Endothelial cell (in vitro differentiated cells): Measurements from ENCODE around the gene RIOK2. TPM values are rescaled to one million over a fixed set of nuclear protein-coding genes. Genes with fewer than 3 reads are reported as not detected.
"Not testable (repeated sequence)": the region's sequence is repeated elsewhere in the genome, so short reads cannot be mapped to it uniquely, and the experiment has no call there.

Experiments used
- DNase-seq: peaks from one replicate; pipeline ENCODE4 v3.0.0; 2021; ENCODE audit warnings: low spot score
- H3K27ac Mint-ChIP-seq: one replicate; pipeline ENCODE4 v1.8.0; 2021; ENCODE audit warnings: mixed read lengths, inconsistent platforms; ENCODE audit not compliant: unreplicated experiment
- H3K27me3 Mint-ChIP-seq: one replicate; pipeline ENCODE4 v1.8.0; 2021; ENCODE audit warnings: mild to moderate bottlenecking, moderate library complexity, mixed read lengths, inconsistent platforms; ENCODE audit not compliant: unreplicated experiment
- H3K36me3 Mint-ChIP-seq: one replicate; pipeline ENCODE4 v1.8.0; 2021; ENCODE audit warnings: mild to moderate bottlenecking, low read depth, mixed read lengths, inconsistent platforms; ENCODE audit not compliant: unreplicated experiment
- H3K4me1 Mint-ChIP-seq: one replicate; pipeline ENCODE4 v1.8.0; 2021; ENCODE audit warnings: mild to moderate bottlenecking, mixed read lengths, inconsistent platforms; ENCODE audit not compliant: unreplicated experiment
- H3K4me3 Mint-ChIP-seq: one replicate; pipeline ENCODE4 v1.8.0; 2021; ENCODE audit warnings: mild to moderate bottlenecking, mixed read lengths, inconsistent platforms; ENCODE audit not compliant: unreplicated experiment
- H3K9me3 Mint-ChIP-seq: one replicate; pipeline ENCODE4 v1.8.0; 2021; ENCODE audit warnings: mixed read lengths, inconsistent platforms; ENCODE audit not compliant: unreplicated experiment
- CTCF ChIP-seq: fragments of 200-600 bp; sonication (generic); IDR thresholded peaks from one replicate; pipeline ENCODE4 v1.5.0; 2021; ENCODE audit warnings: antibody characterized with exemption; ENCODE audit not compliant: unreplicated experiment
- total RNA-seq: library from RNA; stranded (reverse); fragmentation: NEBNext Ultra II Directional; extraction: Animal tissue kit (Norgen Biotek cat#: 25700); gene quantifications from one replicate; pipeline ENCODE4 v1.2.1, GENCODE V29; 2021; ENCODE audit not compliant: unreplicated experiment

RIOK2 gene
- total RNA-seq, 1 donor from 2014 or later, result 30.7 TPM

GRCh38 chr5:97183930-97184213, 825 bp upstream of the RIOK2 start:
- Mint-ChIP-seq H3K9me3 (no peaks in the 10 kb centered on the region), H3K27ac (peak overlapping the region; percentile 97), H3K36me3 (peaks cover 4% of the 10 kb centered on the region), H3K27me3 (peaks cover 6% of the 10 kb centered on the region), H3K4me1 (peaks cover 24% of the 10 kb centered on the region), H3K4me3 (peak overlapping the region; percentile 93)
- TF ChIP-seq CTCF, result no peak
- no peak for DNase-seq

GRCh38 chr5:97182571-97183099, 412 bp downstream of the RIOK2 start:
- no peak for TF ChIP-seq CTCF
- peak overlapping the region; percentile 93 for H3K4me3 Mint-ChIP-seq
- DNase-seq, result no peak
- peak overlapping the region; percentile 97 for H3K27ac Mint-ChIP-seq
- peaks cover 11% of the 10 kb centered on the region for H3K36me3 Mint-ChIP-seq
- peaks cover 24% of the 10 kb centered on the region for H3K4me1 Mint-ChIP-seq
- H3K9me3 Mint-ChIP-seq, result no peaks in the 10 kb centered on the region
- peaks cover 4% of the 10 kb centered on the region for H3K27me3 Mint-ChIP-seq

GRCh38 chr5:97181856-97182545, 1.0 kb downstream of the RIOK2 start:
- DNase-seq, result no peak
- Mint-ChIP-seq H3K4me1 (peaks cover 24% of the 10 kb centered on the region), H3K27ac (peak overlapping the region; percentile 97), H3K27me3 (peaks cover 4% of the 10 kb centered on the region), H3K9me3 (no peaks in the 10 kb centered on the region), H3K36me3 (peaks cover 11% of the 10 kb centered on the region), H3K4me3 (peak overlapping the region; percentile 93)
- no peak for TF ChIP-seq CTCF

DNA sequence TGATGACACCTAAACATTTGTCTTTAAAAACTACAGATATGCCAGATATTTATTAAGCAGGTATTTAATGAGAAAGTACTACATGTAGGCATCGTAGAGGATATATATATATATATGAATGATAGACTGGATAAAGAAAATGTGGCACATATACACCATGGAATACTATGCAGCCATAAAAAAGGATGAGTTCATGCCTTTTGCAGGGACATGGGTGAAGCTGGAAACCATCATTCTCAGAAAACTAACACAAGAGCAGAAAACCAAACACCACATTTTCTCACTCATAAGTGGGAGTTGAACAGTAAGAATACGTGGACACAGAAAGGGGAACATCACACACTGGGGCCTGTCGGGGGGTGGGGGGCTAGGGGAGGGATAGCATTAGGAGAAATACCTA, 3.6 kb downstream of the RIOK2 start:
- Mint-ChIP-seq H3K4me1 (peaks cover 21% of the 10 kb centered on the region), H3K36me3 (peaks cover 12% of the 10 kb centered on the region)
- H3K27ac Mint-ChIP-seq, H3K4me3 Mint-ChIP-seq, DNase-seq, H3K9me3 Mint-ChIP-seq, H3K27me3 Mint-ChIP-seq: not testable (repeated sequence)

DNA sequence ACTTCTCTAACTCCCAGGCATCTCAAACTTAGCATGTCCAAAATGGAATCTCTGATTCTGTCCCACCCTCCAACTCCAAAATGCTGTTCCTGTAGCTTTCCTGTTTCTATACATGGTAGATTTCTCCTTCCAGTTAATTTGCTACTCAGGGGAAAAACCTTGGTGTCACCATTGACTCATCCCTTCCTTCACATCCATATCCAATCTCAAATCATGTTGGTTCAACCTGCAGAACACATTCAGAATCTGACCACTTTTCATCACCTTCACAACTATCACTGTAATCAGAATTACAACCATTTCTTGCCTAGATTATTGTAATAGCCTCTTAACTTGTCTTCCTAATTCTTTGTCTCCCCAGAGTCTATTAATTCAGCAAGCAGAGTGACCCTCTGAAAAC, 10.8 kb downstream of the RIOK2 start:
- Mint-ChIP-seq H3K27ac (no peak overlapping the region), H3K27me3 (no peaks in the 10 kb centered on the region), H3K9me3 (no peaks in the 10 kb centered on the region), H3K36me3 (peaks cover 24% of the 10 kb centered on the region), H3K4me3 (no peak overlapping the region), H3K4me1 (no peaks in the 10 kb centered on the region)
- no peak for TF ChIP-seq CTCF
- DNase-seq, result no peak
